ENCODE data around the gene CHGA.

Gene CHGA

GRCh38 chr14:92906420-92906819 is 16.5 kb upstream of the CHGA start:
- DNase-seq, result no peak

DNA sequence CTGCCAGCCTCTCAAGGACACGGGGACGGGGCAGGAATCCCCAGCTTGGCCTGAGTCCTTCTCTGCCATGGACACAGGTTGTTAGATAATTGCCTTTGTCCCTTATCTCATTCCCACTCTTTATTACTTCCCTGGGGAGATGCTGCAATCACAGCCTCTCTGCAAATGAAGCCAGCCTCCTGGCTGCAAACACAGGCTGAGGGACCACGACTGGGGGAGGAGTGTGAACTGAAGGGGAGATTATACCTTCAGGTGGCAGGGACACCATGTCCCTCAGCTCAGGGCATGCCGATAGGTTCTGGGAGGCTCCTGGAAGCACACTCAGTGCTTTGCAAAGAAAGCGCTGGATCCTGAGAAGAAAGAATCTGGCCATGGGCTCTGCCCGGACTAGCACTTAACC is 16.1 kb upstream of the CHGA start:
- no peak for DNase-seq

- DNase-seq, result no peak
Observed at GRCh38 chr14:92907316-92907911, 15.5 kb upstream of the CHGA start.

DNA sequence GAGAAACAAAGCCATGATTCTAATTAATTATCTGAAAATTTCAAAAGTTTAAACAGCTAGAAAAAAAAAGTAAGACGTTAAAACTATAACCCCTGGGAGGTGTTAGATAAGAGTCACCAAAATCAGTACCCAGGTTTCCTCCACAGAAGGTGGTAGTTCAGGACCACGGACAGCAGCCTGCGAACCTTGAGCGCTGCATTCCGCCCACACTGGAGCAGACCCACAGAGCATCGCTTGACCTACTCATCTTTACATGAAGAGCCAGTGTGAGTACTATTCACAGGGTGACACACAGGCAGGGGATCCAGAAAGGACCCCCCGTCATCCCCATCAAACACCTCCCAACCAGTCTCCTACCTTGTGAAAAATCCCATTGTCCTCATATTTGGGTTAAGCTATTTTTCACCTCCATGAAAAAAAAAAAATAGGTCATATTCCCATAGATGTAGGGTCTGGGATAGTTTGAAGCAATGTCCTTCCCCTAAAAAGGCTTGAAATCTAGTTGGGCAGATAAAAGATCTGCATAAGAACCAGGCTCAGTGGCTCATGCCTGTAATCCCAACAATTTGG is 8.8 kb upstream of the CHGA start:
- peak in 1 of 2 experiments; percentile 11 for DNase-seq

DNA sequence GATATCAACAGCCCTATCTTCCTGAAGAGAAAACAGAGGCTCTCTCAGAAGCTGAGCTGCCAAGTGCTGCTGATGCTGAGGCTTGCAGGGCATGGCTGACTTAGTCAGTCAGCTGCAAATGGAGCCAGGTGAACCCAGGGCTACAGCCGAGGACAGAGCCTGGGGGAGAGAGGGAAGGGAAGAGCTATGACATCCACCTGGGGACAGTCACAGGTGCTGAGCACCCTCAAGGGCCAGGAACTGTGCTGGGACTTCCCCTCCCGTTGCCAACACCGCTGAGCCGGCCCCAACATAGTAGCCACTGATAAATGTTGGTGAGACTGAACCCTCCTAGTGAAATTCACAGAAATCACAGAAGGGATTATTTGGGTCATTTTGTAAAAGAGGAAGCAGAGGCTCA is 6.7 kb upstream of the CHGA start:
- DNase-seq, result no peak

DNA sequence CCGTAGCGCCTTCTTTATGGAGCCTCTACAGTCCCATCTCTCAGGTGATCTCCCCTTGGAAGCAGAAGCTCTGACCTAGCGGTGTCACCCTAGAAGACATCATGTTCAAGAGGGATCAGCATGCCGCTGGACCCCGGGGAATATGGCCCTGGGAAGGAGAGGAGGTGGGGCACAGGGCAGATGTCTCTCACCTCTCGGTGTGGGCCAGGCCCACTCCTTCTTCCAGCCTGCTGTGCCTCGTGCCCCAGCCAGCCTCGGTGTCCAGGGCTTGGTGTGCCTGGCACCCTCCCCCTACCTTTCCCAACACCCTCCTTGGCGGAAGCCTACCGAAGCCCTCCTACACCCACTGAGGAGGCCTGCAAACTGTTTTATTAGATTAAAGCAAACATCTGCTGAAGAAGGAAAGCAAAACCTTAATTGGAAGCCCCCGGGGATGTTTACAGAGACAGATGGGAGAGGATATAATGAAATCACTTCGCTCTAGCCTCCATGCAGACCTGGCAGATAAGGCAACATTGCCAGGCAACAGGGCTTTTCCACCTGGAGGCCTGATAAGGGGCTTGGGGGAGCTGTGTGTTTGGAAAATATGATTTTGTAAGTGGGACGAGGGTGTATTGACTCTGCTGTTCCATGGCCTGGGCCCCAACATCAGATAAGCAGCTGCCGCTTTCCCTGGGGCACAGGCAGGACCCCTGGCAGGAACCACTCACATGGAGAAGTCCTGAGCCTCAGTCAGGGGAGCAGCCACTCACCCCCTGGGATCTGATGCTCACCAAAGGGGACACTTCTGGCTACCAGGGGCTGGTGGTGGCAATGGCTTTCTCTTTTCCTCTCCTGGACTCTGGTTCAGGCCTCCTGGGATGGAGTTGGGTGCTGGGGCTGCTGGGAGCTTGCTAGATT is 5.7 kb upstream of the CHGA start:
- DNase-seq, result no peak

DNA sequence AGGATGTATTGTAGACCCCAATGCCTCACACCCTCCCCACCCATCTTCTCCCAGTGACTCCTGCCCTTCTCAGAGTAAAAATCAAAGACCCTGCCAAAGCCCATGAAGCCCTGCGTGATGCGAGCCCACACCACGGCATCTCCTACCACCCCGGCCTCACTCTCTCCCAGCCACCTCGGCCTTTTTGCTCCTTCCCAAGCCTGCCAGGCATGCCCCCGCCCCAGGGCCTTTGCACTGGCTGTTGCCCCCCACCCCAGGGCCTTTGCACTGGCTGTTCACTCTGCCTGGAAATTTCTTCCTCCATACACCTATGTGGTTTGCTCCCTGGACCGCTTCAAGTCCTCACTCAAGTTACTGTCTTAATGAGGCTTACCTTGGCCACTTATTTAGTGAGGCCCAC is 5.0 kb upstream of the CHGA start:
- DNase-seq, result no peak

GRCh38 chr14:92920001-92920400 is 2.9 kb upstream of the CHGA start:
- DNase-seq, result no peak

- no peak for DNase-seq
Observed at GRCh38 chr14:92922155-92922735, 705 bp upstream of the CHGA start.

- no peak for DNase-seq
Observed at GRCh38 chr14:92923744-92924103, 774 bp downstream of the CHGA start.

GRCh38 chr14:92924247-92924646 is 1.3 kb downstream of the CHGA start:
- no peak for DNase-seq

DNA sequence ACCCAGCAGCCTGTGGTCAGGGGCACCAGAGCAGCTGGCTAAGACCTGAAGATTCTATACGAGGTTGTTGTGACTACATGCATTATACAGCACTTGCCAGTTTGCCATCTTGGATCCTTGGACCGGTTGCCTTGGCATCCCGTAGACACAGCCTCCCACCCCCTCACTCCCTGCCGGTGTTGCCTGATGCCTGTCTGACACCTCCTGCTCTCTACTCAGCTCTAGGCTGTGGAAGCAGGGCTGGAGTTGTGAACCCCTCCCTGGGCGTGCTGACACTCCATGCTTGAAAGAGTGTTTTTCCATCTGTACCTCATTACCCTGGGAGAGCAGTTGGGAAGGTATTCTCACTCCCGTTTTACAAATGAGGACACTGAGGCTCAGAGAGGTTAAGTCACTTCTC is 2.5 kb downstream of the CHGA start:
- DNase-seq, result no peak

- no peak for DNase-seq
Observed at GRCh38 chr14:92926180-92926845, 3.4 kb downstream of the CHGA start.

GRCh38 chr14:92926931-92927330 is 4.0 kb downstream of the CHGA start:
- DNase-seq, result no peak

DNA sequence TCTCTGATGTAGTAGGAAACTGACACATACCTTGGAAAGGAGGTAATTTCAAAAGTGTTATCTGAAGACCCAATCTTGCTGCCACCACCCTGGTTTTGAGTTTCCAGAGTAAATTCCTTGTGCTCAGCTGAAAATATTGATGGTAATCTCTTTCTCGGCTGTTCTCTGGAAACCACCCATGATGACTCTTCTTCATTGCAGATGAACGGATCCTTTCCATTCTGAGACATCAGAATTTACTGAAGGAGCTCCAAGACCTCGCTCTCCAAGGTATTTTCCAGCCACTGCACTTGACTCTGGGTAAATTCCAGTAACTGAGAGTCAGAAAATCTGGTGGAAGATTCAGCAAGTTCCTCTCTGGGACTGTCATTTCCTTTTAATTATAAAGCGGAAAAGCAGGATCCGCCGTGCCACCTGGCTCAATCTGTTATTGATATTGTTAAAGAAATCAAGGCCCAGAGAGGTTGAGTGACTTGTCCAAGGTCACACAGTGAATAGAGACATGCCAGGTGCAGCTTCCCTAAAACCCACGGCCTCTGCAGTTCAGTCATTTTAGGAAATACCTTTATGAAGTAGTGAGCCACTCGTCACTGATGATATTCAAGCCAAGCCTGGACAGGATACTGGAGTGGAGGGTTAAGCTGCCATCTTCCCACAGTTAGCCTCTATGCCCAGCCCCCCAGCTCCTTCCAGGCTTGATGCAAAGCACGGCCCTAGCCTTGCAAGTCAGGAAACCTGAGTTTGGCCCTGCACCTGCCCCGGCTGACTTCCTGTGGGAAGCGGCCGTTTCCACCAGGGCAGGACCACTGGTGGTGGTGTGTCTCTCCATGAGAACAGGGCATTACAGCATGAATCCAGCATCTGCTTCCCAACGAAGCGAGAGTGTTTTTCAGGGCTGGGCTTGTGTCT is 4.7 kb downstream of the CHGA start:
- DNase-seq, result no peak

DNA sequence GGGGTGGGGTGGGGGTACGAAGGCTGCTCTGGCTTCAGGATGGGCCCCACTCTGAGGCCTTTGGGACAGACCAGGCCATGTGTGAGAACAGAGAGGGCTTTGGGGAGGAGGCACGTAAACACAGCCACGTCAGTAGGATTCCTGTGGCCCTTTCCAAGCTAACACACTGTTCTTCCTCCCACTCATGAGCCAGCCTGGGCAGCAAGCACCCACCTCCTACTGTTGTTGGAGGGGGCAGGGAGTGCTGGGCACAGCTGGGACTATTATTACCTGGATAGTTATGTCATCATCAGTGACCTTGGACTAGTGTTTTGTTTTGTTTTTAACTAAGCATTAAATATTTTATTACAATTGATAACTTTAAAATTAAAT is 5.3 kb downstream of the CHGA start:
- DNase-seq, result no peak

DNA sequence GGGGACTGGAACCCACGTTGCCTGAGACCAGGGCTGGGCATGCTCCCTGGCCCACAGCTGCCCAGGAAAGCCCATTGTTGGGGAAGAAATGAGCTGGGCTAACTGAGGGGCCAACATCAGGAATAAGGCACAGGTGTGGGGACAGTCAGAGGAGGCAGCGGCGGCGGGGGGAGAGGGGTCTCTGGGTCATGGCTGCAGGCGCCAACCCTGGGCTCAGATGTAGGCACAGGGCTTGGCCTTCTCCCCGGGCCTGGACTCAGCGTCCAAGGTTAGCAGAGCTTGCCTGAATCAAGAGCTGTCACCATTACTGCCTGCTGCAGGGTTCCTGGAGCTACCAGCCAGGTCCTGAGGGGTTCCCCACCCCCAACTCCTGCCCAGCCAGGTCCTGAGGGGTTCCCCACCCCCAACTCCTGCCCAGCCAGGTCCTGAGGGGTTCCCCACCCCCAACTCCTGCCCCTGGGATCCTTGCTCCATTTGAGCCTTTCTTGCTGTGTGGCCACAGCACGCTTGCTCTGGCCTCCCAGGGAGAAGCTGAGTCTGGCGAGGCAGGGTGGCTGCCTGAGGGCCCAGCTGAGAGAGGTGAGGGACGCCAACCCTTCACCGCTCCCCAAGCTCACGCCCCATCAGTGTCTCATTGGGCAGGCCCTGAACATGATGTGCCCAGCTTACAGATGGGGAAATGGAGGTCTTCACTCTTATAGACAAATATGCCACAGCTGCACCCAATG is 6.2 kb downstream of the CHGA start:
- DNase-seq, result no peak

- DNase-seq, result no peak
Observed at GRCh38 chr14:92929689-92930608, 7.0 kb downstream of the CHGA start.

GRCh38 chr14:92930737-92931602 is 8.0 kb downstream of the CHGA start:
- no peak for DNase-seq

Data from activated CD4-positive, alpha-beta T cell treated with anti-CD3 and anti-CD28 coated beads, Interleukin-2, amount 50 U/mL, for 4 hours (primary cell).